PC-3 (cell line): ENCODE data around the gene LRRC28. TPM values are rescaled to one million over a fixed set of nuclear protein-coding genes. Genes with fewer than 3 reads are reported as not detected.
"Not testable (repeated sequence)": the region's sequence is repeated elsewhere in the genome, so short reads cannot be mapped to it uniquely, and the experiment has no call there.

ENCODE experiments used
- ATAC-seq: fragments of 200-7000 bp; cut with Tn5 transposase; 2 replicates; pipeline ENCODE4 v1.9.1; 2020; ENCODE audit warnings: mild to moderate bottlenecking, moderate library complexity
- BruUV-seq: library from RNA; stranded (reverse); fragments of 400-500 nt; replicated peaks from 2 replicates; lab custom pipeline; 2021; lab: Mats Ljungman, UMichigan
- CTCF ChIA-PET: fragments of 300-600 bp; sonication (Branson Sonifier 250); formaldehyde crosslinking; loops from one replicate; lab custom pipeline; 2022; ENCODE audit warnings: antibody characterized with exemption; lab: Charles Lee
- POLR2A ChIA-PET: fragments of 300-600 bp; sonication (Branson Sonifier 250); formaldehyde crosslinking; loops from one replicate; lab custom pipeline; 2022; ENCODE audit warnings: antibody characterized with exemption; ENCODE audit not compliant: unreplicated experiment; lab: Charles Lee
- DNase-seq: peaks from one replicate; pipeline ENCODE4 v3.0.0-alpha.2; 2015
- H2AFZ ChIP-seq: fragments of 300-600 bp; sonication (generic); 2 replicates; pipeline ENCODE4 v1.6.0; 2016; ENCODE audit warnings: antibody characterized with exemption, low read length
- H3F3A ChIP-seq: fragments of 300-600 bp; sonication (generic); one replicate; pipeline ENCODE4 v1.6.0; 2017; ENCODE audit warnings: antibody characterized with exemption, low read length, control low read depth, mild to moderate bottlenecking; ENCODE audit not compliant: unreplicated experiment
- H3K27ac ChIP-seq: fragments of 300-600 bp; sonication (generic); 2 replicates; pipeline ENCODE4 v1.5.1; 2016; ENCODE audit warnings: mild to moderate bottlenecking, low read length
- H3K27me3 ChIP-seq: fragments of 300-600 bp; sonication (generic); 2 replicates; pipeline ENCODE4 v1.6.1; 2016; ENCODE audit warnings: low read length, mixed read lengths
- H3K36me3 ChIP-seq: fragments of 300-600 bp; sonication (generic); 2 replicates; pipeline ENCODE4 v1.6.1; 2016; ENCODE audit warnings: low read depth, mixed run types, low read length, mixed read lengths
- H3K4me1 ChIP-seq: fragments of 300-600 bp; sonication (generic); 2 replicates; pipeline ENCODE4 v1.5.1; 2016; ENCODE audit warnings: low read length; ENCODE audit not compliant: insufficient read depth
- H3K4me2 ChIP-seq: fragments of 300-600 bp; sonication (generic); 2 replicates; pipeline ENCODE4 v1.6.0; 2016; ENCODE audit warnings: low read length
- H3K4me3 ChIP-seq: fragments of 300-600 bp; sonication (generic); 2 replicates; pipeline ENCODE4 v1.5.1; 2016; ENCODE audit warnings: mild to moderate bottlenecking, low read length, mixed read lengths
- H3K79me2 ChIP-seq: fragments of 300-600 bp; sonication (generic); 2 replicates; pipeline ENCODE4 v1.6.1; 2017; ENCODE audit warnings: low read length, mixed read lengths
- H3K9ac ChIP-seq: fragments of 300-600 bp; sonication (generic); 2 replicates; pipeline ENCODE4 v1.6.0; 2016; ENCODE audit warnings: mild to moderate bottlenecking, low read length
- H3K9me2 ChIP-seq: fragments of 300-600 bp; sonication (generic); replicated peaks from 2 replicates; pipeline ENCODE4 v1.6.1; 2016; ENCODE audit warnings: mixed run types, low read length, mixed read lengths
- H3K9me3 ChIP-seq: fragments of 300-600 bp; sonication (generic); 2 replicates; pipeline ENCODE4 v1.6.1; 2016; ENCODE audit warnings: low read length, mixed read lengths
- H4K20me1 ChIP-seq: fragments of 300-600 bp; sonication (generic); 2 replicates; pipeline ENCODE4 v1.6.1; 2016; ENCODE audit warnings: low read length, mixed read lengths
- EZH2 ChIP-seq: fragments of 300-600 bp; sonication (generic); IDR thresholded peaks from one replicate; pipeline ENCODE4 v1.6.1; 2017; ENCODE audit warnings: antibody characterized with exemption, mild to moderate bottlenecking, low read length; ENCODE audit not compliant: unreplicated experiment
- EZH2phosphoT487 ChIP-seq: fragments of 300-600 bp; sonication (generic); IDR thresholded peaks from 2 replicates; pipeline ENCODE4 v1.6.1; 2018; ENCODE audit warnings: mild to moderate bottlenecking, antibody characterized with exemption, low read length, borderline replicate concordance
- intact Hi-C: fragments of 100-400 bp; cut with micrococcal nuclease; formaldehyde crosslinking; loops from 2 replicates; pipeline ENCODE4 v1.9.0; 2023
- total RNA-seq: library from RNA; depleted of rRNA; stranded (reverse); fragments of >200 nt; gene quantifications from 2 replicates; pipeline ENCODE4 v1.2.3, GENCODE V29; 2014
- TF ChIP-seq, protein P1 (sequence below): fragments of 300-600 bp; sonication (generic); conservative IDR thresholded peaks from 2 replicates; pipeline ENCODE4 v1.5.1; 2017; ENCODE audit warnings: antibody characterized with exemption, low read depth, mild to moderate bottlenecking, low read length

LRRC28 gene
- total RNA-seq, 1 experiment from 2014 or later: 10.6 TPM

DNA sequence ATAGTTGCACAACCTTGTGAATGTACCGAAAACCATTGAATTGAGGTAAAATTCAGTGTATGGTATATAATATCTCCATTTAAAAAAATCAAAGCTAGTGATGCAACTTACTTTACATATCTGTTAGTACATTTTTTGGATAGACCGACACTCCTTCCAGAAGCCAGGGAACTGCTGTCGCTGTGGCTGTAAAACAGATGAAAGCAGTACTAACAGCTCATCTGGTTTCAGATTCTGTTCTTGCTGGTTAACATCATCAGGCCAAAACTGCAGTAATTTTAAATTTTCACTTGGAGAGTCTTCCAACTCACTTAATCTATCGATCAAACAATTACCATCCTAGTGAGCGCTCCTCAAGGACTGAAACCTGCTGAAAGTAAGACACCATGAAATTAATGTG lies 145.1 kb downstream of the LRRC28 start:
- no peak for DNase-seq
- no peak overlapping the region for H3K4me3 ChIP-seq
- POLR2A ChIA-PET: no interaction called here
- H3K4me1 ChIP-seq: no peaks in the 10 kb centered on the region
- no peaks in the 10 kb centered on the region for H3K79me2 ChIP-seq
- intact Hi-C loops: no loop called here
- H3K27me3 ChIP-seq: no peaks in the 10 kb centered on the region
- no peaks in the 10 kb centered on the region for H4K20me1 ChIP-seq
- no peaks in the 10 kb centered on the region for H3K9me2 ChIP-seq
- no peaks in the 10 kb centered on the region for H3F3A ChIP-seq
- H3K27ac ChIP-seq: no peak overlapping the region
- CTCF ChIA-PET: no interaction called here
- H3K36me3 ChIP-seq: no peaks in the 10 kb centered on the region
- ATAC-seq: no peak
- H3K9ac ChIP-seq: no peak overlapping the region
- H3K4me2 ChIP-seq: no peak overlapping the region
- H2AFZ ChIP-seq: no peak overlapping the region
- H3K9me3 ChIP-seq: 0 out of 2 replicates have a peak, but pooled peaks cover 4% of the 10 kb centered on the region
- BruUV-seq: no TSS peak
- TF ChIP-seq EZH2phosphoT487 (no peak), EZH2 (no peak)
- TF ChIP-seq, protein P1, sequence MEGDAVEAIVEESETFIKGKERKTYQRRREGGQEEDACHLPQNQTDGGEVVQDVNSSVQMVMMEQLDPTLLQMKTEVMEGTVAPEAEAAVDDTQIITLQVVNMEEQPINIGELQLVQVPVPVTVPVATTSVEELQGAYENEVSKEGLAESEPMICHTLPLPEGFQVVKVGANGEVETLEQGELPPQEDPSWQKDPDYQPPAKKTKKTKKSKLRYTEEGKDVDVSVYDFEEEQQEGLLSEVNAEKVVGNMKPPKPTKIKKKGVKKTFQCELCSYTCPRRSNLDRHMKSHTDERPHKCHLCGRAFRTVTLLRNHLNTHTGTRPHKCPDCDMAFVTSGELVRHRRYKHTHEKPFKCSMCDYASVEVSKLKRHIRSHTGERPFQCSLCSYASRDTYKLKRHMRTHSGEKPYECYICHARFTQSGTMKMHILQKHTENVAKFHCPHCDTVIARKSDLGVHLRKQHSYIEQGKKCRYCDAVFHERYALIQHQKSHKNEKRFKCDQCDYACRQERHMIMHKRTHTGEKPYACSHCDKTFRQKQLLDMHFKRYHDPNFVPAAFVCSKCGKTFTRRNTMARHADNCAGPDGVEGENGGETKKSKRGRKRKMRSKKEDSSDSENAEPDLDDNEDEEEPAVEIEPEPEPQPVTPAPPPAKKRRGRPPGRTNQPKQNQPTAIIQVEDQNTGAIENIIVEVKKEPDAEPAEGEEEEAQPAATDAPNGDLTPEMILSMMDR: no peak

DNA sequence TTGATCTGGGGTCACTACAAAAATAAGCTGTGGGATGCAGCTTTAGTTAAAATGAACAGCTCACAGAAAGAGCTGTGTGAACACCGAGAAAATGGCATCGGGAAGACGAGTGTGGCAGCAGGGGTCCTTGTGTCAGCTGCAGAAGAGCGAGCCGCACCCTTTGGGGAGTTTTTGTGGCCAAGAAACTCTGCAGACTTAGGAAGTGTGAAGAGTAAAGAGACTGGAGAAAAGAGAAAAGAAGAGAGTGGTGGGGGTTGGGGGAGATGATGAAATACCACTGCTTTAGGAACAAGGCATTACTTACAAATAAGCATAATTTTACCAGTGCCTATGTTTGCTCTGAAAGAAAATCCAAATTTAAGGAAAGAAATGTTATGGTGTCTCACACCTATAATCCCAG lies 147.8 kb downstream of the LRRC28 start:
- H3K4me3 ChIP-seq: no peak overlapping the region
- H3K9me3 ChIP-seq: no peaks in the 10 kb centered on the region

DNA sequence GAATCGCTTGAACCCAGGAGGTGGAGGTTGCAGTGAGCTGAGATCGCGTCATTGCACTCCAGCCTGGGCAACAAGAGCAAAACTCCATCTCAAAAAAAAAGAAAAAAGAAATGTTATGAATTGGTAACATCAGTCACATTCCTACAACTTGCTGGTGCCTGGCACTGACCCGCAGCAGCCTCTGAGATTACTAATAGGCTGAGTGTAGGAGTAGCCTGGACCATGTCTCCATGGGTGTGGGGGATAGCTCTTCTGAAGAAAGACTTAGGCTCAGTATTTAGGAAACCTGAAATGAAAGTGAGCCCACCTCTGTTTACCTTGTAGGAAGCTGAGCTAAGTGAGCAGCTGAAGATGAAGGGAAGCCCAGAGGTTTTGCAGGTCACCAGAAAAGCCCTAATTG lies 148.3 kb downstream of the LRRC28 start:
- H3K79me2 ChIP-seq: no peaks in the 10 kb centered on the region
- no peak overlapping the region for H3K4me2 ChIP-seq
- no peak overlapping the region for H3K4me3 ChIP-seq
- peaks cover 8% of the 10 kb centered on the region; the same call in 1 of the 2 replicates for H3K4me1 ChIP-seq
- no peaks in the 10 kb centered on the region for H4K20me1 ChIP-seq
- ChIA-PET CTCF (no interaction called here), POLR2A (no interaction called here)
- H3K36me3 ChIP-seq: no peaks in the 10 kb centered on the region
- no peaks in the 10 kb centered on the region for H3K27me3 ChIP-seq
- H3K9me2 ChIP-seq: no peaks in the 10 kb centered on the region
- intact Hi-C loops: no loop called here
- H3K27ac ChIP-seq: no peak overlapping the region
- no peak for TF ChIP-seq EZH2phosphoT487
- no peak for TF ChIP-seq EZH2
- no peak overlapping the region for H2AFZ ChIP-seq
- H3F3A ChIP-seq: no peaks in the 10 kb centered on the region
- DNase-seq (no peak), ATAC-seq (no peak)
- H3K9me3 ChIP-seq: no peaks in the 10 kb centered on the region
- H3K9ac ChIP-seq: no peak overlapping the region
- BruUV-seq: no TSS peak

More for the DNA sequence above, 147.8 kb downstream of the LRRC28 start:
- Histone ChIP-seq H3K36me3 (no peaks in the 10 kb centered on the region), H3K27me3 (no peaks in the 10 kb centered on the region), H2AFZ (no peak overlapping the region), H3K9ac (no peak overlapping the region), H3K9me2 (no peaks in the 10 kb centered on the region), H3K27ac (no peak overlapping the region), H4K20me1 (no peaks in the 10 kb centered on the region), H3K79me2 (no peaks in the 10 kb centered on the region), H3F3A (no peaks in the 10 kb centered on the region), H3K4me2 (no peak overlapping the region), H3K4me1 (peaks cover 8% of the 10 kb centered on the region; the same call in 1 of the 2 replicates)
- no TSS peak for BruUV-seq
- no peak for ATAC-seq
- intact Hi-C loops: no loop called here
- no peak for DNase-seq
- TF ChIP-seq, protein P1: no peak
- TF ChIP-seq EZH2: no peak
- no peak for TF ChIP-seq EZH2phosphoT487
- ChIA-PET POLR2A (no interaction called here), CTCF (no interaction called here)

DNA sequence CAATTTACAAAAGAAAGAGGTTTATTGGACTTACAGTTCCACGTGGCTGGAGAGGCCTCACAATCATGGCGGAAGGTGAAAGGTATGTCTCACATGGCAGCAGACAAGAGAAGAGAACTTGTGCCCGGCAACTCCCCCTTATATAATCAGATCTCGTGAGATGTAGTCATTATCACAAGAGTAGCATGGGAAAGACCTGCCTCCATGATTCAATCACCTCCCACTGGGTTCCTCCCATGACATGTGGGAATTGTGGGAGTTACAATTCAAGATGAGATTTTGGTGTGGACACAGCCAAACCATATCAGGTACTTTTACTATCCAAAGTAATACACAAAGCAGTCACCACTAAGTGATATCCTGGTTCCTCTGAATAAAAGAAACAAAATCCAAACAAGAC lies 149.9 kb downstream of the LRRC28 start:
- intact Hi-C loops, H3K9me2 ChIP-seq, H3K36me3 ChIP-seq, DNase-seq, POLR2A ChIA-PET, H3K27me3 ChIP-seq, ATAC-seq, H3K27ac ChIP-seq, H3K79me2 ChIP-seq, H4K20me1 ChIP-seq, H3K4me2 ChIP-seq, H3K4me3 ChIP-seq, H3K9ac ChIP-seq, H3K4me1 ChIP-seq, H2AFZ ChIP-seq, H3K9me3 ChIP-seq, BruUV-seq, H3F3A ChIP-seq: not testable (repeated sequence)
- CTCF ChIA-PET: interaction anchor here (0.6 kb wide), 1 partner anchor 268 kb away, joined by 3 read pairs; no protein-coding TSS in a partner anchor
